Gastrocnemius medialis (tissue), 4 donors: Measurements from ENCODE around the gene TCAP. TPM values are rescaled to one million over a fixed set of nuclear protein-coding genes. Genes with fewer than 3 reads are reported as not detected.
"Not testable (repeated sequence)": the region's sequence is repeated elsewhere in the genome, so short reads cannot be mapped to it uniquely, and the experiment has no call there.

Source experiments
- ATAC-seq, 2 donors: fragments of 150-250 bp; one replicate each; pipeline ENCODE4 v1.9.1; 2016
- DNase-seq, 2 donors: peaks; one replicate each; pipeline ENCODE4 v3.0.0-alpha.2; 2019
- H3K27ac ChIP-seq, 4 donors: fragments of 200-600 bp; sonication (generic); 1 replicate in 1 of 4; 2 replicates in 3 of 4; pipeline ENCODE4 v1.5.1; 2016 to 2018; ENCODE audit warnings: mild to moderate bottlenecking in 2 of 4, moderate library complexity in 1 of 4
- H3K27me3 ChIP-seq, 3 donors: fragments of 200-600 bp; sonication (generic) in 2 of 3; 1 replicate in 1 of 3; 2 replicates in 2 of 3; pipeline versions ENCODE4 v1.5.1 to v1.6.0; 2016 to 2019; ENCODE audit warnings: mild to moderate bottlenecking in 1 of 3, moderate library complexity in 1 of 3
- H3K36me3 ChIP-seq, 2 donors: fragments of 200-600 bp; sonication (generic) in 1 of 2; one replicate each; pipeline ENCODE4 v1.5.1; 2017 to 2018
- H3K4me1 ChIP-seq, 2 donors: fragments of 200-600 bp; sonication (generic) in 1 of 2; one replicate each; pipeline ENCODE4 v1.5.1; 2016 to 2017; ENCODE audit warnings: mild to moderate bottlenecking in 2 of 2
- H3K4me3 ChIP-seq, 4 donors: fragments of 200-600 bp; sonication (generic) in 3 of 4; 1 replicate in 1 of 4; 2 replicates in 3 of 4; pipeline ENCODE4 v1.5.1; 2016 to 2019; ENCODE audit warnings: mild to moderate bottlenecking in 2 of 4
- H3K9me3 ChIP-seq, 3 donors: fragments of 200-600 bp; sonication (generic) in 2 of 3; 1 replicate in 1 of 3; 2 replicates in 2 of 3; pipeline ENCODE4 v1.5.1; 2016 to 2019
- POLR2A ChIP-seq, 2 donors: fragments of 450-650 bp; IDR thresholded peaks; one replicate each; pipeline ENCODE4 v1.6.1; 2017; ENCODE audit warnings: antibody characterized with exemption in 2 of 2, mild to moderate bottlenecking in 2 of 2, moderate library complexity in 2 of 2
- in situ Hi-C, 4 donors: fragments of 200-750 bp; cut with MboI; loops; one replicate each; pipeline versions ENCODE4 v1.15.0 to v1.8.0; 2017; ENCODE audit warnings: low sequenced_read_pairs in 4 of 4
- intact Hi-C: fragments of 100-400 bp; cut with DNase I; formaldehyde crosslinking; loops from one replicate; pipeline ENCODE4 v1.15.1; 2023; ENCODE audit warnings: low total_unique reads
- total RNA-seq, 4 donors: library from RNA; depleted of rRNA; stranded (reverse); fragments of >200 nt; gene quantifications; one replicate each; pipeline versions ENCODE4 v1.1.0 to v1.2.3, GENCODE V29; 2016
- TF ChIP-seq, protein P1 (sequence below), 5 experiments: fragments of 450-650 bp in 3 of 5; fragments of 200-600 bp in 2 of 5; sonication (generic) in 2 of 5; IDR thresholded peaks in 4 of 5; conservative IDR thresholded peaks in 1 of 5; 1 replicate in 4 of 5; 2 replicates in 1 of 5; pipeline ENCODE4 v1.5.1; 2016 to 2019; ENCODE audit warnings: antibody characterized with exemption in 5 of 5, mild to moderate bottlenecking in 3 of 5, moderate library complexity in 3 of 5

Gene TCAP
- total RNA-seq, 4 donors from 2014 or later: 1,768 to 3,088 (median 2,493) TPM

DNA sequence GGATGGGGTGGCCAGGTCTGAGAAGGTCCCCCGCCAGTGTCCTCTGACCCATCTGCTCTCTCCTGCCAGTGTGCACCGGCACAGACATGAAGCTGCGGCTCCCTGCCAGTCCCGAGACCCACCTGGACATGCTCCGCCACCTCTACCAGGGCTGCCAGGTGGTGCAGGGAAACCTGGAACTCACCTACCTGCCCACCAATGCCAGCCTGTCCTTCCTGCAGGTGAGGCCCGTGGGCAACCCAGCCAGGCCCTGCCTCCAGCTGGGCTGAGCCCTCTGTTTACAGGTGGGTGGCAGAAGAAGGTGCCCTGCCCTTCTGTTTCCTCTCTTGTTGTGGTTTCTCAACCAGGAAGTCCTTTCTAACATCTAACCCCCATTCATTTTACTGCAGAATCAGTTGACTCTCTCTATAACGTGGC, 41.8 kb downstream of the TCAP start:
- TF ChIP-seq, protein P1, sequence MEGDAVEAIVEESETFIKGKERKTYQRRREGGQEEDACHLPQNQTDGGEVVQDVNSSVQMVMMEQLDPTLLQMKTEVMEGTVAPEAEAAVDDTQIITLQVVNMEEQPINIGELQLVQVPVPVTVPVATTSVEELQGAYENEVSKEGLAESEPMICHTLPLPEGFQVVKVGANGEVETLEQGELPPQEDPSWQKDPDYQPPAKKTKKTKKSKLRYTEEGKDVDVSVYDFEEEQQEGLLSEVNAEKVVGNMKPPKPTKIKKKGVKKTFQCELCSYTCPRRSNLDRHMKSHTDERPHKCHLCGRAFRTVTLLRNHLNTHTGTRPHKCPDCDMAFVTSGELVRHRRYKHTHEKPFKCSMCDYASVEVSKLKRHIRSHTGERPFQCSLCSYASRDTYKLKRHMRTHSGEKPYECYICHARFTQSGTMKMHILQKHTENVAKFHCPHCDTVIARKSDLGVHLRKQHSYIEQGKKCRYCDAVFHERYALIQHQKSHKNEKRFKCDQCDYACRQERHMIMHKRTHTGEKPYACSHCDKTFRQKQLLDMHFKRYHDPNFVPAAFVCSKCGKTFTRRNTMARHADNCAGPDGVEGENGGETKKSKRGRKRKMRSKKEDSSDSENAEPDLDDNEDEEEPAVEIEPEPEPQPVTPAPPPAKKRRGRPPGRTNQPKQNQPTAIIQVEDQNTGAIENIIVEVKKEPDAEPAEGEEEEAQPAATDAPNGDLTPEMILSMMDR (IDR thresholded peaks at IDR 0.05 in 4 of 5, conservative IDR thresholded peaks at IDR 0.05 in 1 of 5): no peak
- TF ChIP-seq POLR2A (IDR thresholded peaks at IDR 0.05): no peak
- no peaks in the 10 kb centered on the region for H3K9me3 ChIP-seq
- H3K27me3 ChIP-seq: no peaks in the 10 kb centered on the region
- H3K27ac ChIP-seq: no peak overlapping the region
- peaks cover 17 to 37% of the 10 kb centered on the region in 2 donors for H3K4me1 ChIP-seq
- in situ Hi-C loops: no loop called here
- ATAC-seq: no peak
- no peak overlapping the region for H3K4me3 ChIP-seq
- H3K36me3 ChIP-seq: peaks cover 0 to 35% of the 10 kb centered on the region in 2 donors
- no peak for DNase-seq
- intact Hi-C loops: no loop called here

DNA sequence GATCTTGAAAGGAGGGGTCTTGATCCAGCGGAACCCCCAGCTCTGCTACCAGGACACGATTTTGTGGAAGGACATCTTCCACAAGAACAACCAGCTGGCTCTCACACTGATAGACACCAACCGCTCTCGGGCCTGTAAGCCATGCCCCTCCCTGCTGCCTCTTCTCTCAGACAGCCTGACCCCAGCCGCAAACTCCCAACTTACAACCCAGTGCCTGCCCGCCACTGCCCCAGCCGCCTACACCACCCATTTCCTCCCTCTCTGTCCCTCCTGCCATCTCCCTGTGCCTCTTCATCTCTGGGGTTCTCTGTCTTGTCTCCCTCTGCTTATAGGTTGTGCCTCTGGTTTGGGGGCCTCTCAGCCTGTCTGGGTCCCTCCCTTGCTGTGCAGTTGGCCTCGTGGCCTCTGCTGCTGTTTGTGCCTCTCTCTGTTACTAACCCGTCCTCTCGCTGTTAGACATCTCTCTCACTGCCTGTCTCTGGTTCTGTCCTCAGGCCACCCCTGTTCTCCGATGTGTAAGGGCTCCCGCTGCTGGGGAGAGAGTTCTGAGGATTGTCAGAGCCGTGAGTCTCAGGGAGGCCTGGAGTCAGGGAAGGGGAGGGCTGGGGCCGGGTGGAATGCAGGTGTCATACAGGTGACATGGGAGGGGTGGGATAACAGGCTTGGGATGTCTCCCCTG, 44.3 kb downstream of the TCAP start:
- DNase-seq (no peak), ATAC-seq (no peak)
- Histone ChIP-seq H3K27me3 (no peaks in the 10 kb centered on the region), H3K4me3 (no peak overlapping the region), H3K9me3 (no peaks in the 10 kb centered on the region), H3K36me3 (peaks cover 0 to 45% of the 10 kb centered on the region in 2 donors), H3K4me1 (peaks cover 17 to 24% of the 10 kb centered on the region in 2 donors), H3K27ac (no peak overlapping the region)
- TF ChIP-seq, protein P1 (IDR thresholded peaks at IDR 0.05 in 4 of 5, conservative IDR thresholded peaks at IDR 0.05 in 1 of 5): no peak
- no peak for TF ChIP-seq POLR2A (IDR thresholded peaks at IDR 0.05)
- intact Hi-C loops: no loop called here
- in situ Hi-C loops: no loop called here

DNA sequence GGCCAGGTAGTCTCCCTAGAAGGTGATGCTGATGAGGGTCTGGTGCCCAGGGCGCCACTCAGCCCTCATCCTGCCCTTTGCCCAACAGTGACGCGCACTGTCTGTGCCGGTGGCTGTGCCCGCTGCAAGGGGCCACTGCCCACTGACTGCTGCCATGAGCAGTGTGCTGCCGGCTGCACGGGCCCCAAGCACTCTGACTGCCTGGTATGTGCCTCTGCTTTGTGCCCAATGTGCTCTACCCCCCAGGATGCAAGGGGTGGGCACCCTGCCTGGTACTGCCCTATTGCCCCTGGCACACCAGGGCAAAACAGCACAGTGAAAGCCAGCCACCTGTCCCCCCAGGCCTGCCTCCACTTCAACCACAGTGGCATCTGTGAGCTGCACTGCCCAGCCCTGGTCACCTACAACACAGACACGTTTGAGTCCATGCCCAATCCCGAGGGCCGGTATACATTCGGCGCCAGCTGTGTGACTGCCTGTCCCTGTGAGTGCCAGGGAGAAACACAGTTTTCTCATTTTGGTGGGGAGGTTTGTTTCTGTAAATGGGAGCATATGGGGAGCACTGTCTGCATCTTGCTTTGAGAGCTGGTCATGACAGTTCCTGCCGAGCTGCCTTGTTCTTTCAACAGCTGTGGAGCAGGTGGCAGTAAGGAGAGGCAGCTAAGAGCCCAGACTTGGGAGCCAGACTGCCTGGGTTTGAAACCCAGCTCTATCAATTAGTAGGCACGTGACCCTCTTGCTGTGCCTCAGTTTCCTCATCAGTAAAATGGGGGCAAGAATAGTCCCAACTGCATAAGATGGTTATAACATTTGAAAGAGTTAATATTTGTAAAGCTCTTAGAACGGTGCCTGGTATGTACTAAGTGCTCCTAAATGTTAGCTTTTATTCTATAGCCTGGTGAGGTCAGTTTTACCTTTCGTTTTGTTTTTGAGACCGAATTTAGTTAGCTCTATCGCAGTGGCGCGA, 45.1 kb downstream of the TCAP start:
- H3K36me3 ChIP-seq: peaks cover 0 to 45% of the 10 kb centered on the region in 2 donors
- H3K27me3 ChIP-seq: no peaks in the 10 kb centered on the region
- intact Hi-C loops: no loop called here
- H3K9me3 ChIP-seq: no peaks in the 10 kb centered on the region
- no peak for TF ChIP-seq POLR2A (IDR thresholded peaks at IDR 0.05)
- TF ChIP-seq, protein P1 (IDR thresholded peaks at IDR 0.05 in 4 of 5, conservative IDR thresholded peaks at IDR 0.05 in 1 of 5): no peak
- in situ Hi-C loops: no loop called here
- ATAC-seq (no peak), DNase-seq (no peak)
- no peak overlapping the region for H3K4me3 ChIP-seq
- no peak overlapping the region for H3K27ac ChIP-seq
- peaks cover 10 to 15% of the 10 kb centered on the region in 2 donors for H3K4me1 ChIP-seq

DNA sequence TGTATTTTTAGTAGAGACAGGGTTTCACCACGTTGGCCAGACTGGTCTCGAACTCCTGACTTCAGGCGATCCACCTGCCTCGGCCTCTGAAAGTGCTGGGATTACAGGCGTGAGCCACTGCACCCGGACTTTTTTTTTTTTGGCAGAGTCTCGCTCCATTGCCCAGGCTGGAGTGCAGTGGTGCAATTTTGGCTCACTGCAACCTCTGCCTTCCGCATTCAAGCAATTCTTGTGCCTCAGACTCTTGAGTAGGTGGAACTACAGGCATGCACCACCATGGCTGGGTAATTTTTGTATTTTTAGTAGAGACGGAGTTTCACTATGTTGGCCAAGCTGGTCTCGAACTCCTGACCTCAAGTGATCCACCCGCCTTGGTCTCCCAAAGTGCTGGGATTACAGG, 45.9 kb downstream of the TCAP start:
- H3K9me3 ChIP-seq, H3K4me3 ChIP-seq, H3K27ac ChIP-seq, DNase-seq, intact Hi-C loops, H3K4me1 ChIP-seq, in situ Hi-C loops, H3K27me3 ChIP-seq, ATAC-seq: not testable (repeated sequence)
- H3K36me3 ChIP-seq: peaks cover 0 to 45% of the 10 kb centered on the region in 2 donors

DNA sequence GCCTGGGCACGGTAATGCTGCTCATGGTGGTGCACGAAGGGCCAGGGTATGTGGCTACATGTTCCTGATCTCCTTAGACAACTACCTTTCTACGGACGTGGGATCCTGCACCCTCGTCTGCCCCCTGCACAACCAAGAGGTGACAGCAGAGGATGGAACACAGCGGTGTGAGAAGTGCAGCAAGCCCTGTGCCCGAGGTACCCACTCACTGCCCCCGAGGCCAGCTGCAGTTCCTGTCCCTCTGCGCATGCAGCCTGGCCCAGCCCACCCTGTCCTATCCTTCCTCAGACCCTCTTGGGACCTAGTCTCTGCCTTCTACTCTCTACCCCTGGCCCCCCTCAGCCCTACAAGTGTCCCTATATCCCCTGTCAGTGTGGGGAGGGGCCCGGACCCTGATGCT, 46.7 kb downstream of the TCAP start:
- TF ChIP-seq, protein P1 (IDR thresholded peaks at IDR 0.05 in 4 of 5, conservative IDR thresholded peaks at IDR 0.05 in 1 of 5): no peak
- no peak for TF ChIP-seq POLR2A (IDR thresholded peaks at IDR 0.05)
- intact Hi-C loops: no loop called here
- peaks cover 0 to 45% of the 10 kb centered on the region in 2 donors for H3K36me3 ChIP-seq

More for the DNA sequence above, 46.7 kb downstream of the TCAP start:
- in situ Hi-C loops: no loop called here
- DNase-seq (no peak), ATAC-seq (no peak)
- no peaks in the 10 kb centered on the region for H3K27me3 ChIP-seq
- H3K27ac ChIP-seq: no peak overlapping the region
- H3K9me3 ChIP-seq: no peaks in the 10 kb centered on the region
- H3K4me3 ChIP-seq: no peak overlapping the region
- peaks cover 7 to 10% of the 10 kb centered on the region in 2 donors for H3K4me1 ChIP-seq
